Measurements from ENCODE around the gene ADGRF3.
"Not testable (repeated sequence)": the region's sequence is repeated elsewhere in the genome, so short reads cannot be mapped to it uniquely, and the experiment has no call there.

The ADGRF3 gene

GRCh38 chr2:26346454-26347053 lies at the start of gene ADGRF3:
Gene ADGRF3 (minus strand): TSS chr2:26346789. CDS start chr2:26346234, 555 bp downstream.
- DNase-seq (ENCODE audit: low read depth, low spot score) = peak; percentile 61

GRCh38 chr2:26395394-26395793 lies 48.8 kb upstream of the ADGRF3 start:
- no peak for DNase-seq (ENCODE audit: low read depth, low spot score)

DNA sequence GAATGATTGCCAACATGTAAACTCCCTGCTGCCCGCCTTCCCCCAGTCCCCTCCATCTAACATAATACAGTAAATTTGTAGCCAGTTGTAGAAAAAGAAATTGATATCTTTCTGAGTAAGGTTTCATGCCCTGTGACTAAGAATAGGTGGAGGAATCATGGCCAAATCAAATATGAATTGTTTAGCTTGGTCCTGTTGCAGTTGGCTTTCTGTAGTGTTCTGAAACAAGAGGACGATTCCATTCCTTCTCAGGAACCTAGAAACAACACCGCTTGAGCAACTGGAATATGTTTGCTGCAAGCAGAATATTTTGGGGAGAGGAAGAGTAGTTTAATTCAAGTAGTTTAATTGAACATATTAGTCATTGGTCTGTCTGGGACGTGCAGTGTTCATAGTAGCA lies 48.1 kb upstream of the ADGRF3 start:
- DNase-seq (ENCODE audit: low read depth, low spot score) = peak; percentile 29

DNA sequence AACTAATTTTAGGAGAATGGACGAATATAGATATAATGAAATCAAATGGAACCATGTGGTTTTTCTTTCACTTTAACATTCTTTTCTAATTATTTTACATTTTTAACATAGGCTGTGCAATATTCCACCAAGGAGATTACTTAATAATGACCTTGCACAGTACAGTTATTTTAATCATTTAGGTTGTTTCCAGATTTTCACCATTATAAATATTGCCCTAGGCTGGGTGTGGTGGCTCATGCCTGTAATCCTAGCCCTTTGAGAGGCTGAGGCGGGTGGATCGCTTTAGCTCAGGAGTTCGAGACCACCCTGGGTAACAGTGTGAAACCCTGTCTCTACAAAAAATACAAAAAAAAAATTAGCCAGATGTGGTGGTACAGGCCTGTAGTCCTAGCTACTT lies 40.6 kb upstream of the ADGRF3 start:
- DNase-seq (ENCODE audit: low read depth, low spot score) = no peak

- DNase-seq (ENCODE audit: low read depth, low spot score) = no peak
Measured at GRCh38 chr2:26384597-26384996, 38.0 kb upstream of the ADGRF3 start.

- no peak for DNase-seq (ENCODE audit: low read depth, low spot score)
Measured at GRCh38 chr2:26384183-26384582, 37.6 kb upstream of the ADGRF3 start.

DNA sequence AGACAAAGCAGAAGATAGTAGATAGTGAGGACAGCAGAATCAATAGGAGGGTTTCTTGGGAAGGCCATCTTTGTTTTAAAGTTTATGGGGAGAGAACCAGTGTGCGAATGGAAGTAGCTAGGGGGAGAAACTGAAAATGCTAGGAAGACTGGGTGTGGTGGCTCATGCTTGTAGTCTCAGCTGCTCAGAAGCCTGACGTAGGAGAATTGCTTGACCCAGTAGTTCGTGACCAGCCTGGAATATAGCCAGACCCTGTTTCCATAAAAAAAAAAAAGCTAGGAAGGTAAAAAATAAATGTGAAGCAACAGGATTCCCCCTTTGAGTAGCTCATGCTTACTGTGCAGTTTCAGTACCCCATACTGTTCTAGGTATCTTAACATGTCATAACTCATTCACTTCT lies 36.0 kb upstream of the ADGRF3 start:
- DNase-seq (ENCODE audit: low read depth, low spot score) = no peak

- DNase-seq (ENCODE audit: low read depth, low spot score) = no peak
Measured at GRCh38 chr2:26380281-26380680, 33.7 kb upstream of the ADGRF3 start.

GRCh38 chr2:26376799-26377198 lies 30.2 kb upstream of the ADGRF3 start:
- DNase-seq (ENCODE audit: low read depth, low spot score) = no peak

GRCh38 chr2:26370909-26371308 lies 24.3 kb upstream of the ADGRF3 start:
- DNase-seq (ENCODE audit: low read depth, low spot score) = not testable (repeated sequence)

DNA sequence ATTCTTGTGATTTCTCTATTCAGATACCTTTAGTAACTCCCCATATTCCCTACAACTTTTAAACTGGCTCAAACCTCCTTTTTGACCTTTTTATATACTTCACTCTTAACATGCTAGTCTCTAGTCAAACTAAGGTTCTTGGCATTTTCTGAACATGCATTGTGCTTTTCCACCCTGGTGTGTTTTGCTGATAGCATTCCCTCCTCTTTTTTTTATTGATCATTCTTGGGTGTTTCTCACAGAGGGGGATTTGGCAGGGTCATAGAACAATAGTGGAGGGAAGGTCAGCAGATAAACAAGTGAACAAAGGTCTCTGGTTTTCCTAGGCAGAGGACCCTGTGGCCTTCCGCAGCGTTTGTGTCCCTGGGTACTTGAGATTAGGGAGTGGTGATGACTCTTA lies 23.1 kb upstream of the ADGRF3 start:
- DNase-seq (ENCODE audit: low read depth, low spot score) = not testable (repeated sequence)

DNA sequence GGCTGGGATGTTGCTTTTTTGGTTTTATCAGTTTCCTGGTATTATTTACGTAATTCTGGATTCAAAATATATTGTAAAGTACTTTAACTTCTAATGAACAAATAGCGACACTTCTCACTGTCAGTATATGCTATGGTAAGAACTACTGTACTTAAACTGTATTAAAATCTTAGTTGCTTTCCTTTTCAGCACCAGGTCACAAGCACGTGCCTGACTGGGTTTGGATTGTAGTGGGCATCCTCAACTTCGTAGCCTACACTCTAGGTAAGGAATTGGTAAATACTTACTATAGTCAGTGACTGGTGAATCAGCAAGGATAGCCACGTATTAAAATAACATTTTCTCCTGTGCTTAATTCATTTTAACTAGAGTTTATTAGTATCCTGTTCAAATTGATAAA lies 20.4 kb upstream of the ADGRF3 start:
- DNase-seq (ENCODE audit: low read depth, low spot score) = no peak

DNA sequence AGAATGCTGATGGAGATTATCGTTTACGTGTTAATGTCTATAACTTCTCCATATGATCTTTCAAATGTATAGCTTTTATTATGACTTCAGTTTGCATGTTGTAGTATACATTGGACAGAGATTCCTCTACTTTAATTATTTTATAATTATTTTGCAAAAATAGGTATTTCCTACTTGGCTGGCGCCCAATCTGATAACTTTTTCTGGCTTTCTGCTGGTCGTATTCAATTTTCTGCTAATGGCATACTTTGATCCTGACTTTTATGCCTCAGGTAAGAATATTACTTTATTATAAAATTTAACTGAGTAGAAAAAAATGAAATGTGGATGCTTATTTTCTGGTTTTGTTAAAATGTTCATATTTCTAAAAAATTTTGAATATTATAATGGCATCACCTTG lies 18.1 kb upstream of the ADGRF3 start:
- no peak for DNase-seq (ENCODE audit: low read depth, low spot score)

DNA sequence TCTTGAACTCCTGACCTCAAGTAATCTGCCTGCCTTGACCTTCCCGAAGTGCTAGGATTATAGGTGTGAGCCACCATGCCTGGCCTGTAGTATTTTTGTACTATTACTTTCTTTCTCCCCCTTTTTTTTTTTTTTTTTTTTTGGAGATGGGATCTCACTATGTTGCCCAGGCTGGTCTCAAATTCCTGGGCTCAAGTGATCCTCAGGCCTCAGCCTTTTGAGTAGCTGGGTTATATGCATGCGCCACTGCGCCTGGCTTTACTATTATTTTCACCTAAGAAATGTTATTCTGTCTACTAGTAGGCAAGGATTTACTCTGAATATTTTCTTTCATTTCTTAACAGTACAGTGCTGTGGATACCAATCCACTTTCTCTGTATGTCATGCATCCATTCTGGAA lies 17.4 kb upstream of the ADGRF3 start:
- DNase-seq (ENCODE audit: low read depth, low spot score) = no peak

DNA sequence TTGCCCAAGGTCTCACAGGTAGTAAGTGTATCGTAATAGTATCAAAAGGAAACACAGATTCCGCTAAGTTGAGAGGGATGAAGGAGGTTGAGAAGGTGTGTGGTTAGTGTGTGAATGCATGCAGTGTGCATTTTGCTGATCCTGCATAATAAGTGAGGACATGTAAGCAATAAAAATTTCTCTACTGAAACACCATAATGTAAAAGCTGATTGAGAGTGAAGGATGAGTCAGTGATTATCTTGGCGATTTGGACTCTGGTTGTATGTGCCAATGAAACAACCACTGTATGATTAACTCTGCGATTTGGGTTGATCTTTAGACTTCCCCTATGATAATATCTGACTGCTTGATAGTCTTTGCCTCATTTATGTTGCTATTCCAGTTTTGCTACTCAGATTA lies 16.7 kb upstream of the ADGRF3 start:
- DNase-seq (ENCODE audit: low read depth, low spot score) = no peak

DNA sequence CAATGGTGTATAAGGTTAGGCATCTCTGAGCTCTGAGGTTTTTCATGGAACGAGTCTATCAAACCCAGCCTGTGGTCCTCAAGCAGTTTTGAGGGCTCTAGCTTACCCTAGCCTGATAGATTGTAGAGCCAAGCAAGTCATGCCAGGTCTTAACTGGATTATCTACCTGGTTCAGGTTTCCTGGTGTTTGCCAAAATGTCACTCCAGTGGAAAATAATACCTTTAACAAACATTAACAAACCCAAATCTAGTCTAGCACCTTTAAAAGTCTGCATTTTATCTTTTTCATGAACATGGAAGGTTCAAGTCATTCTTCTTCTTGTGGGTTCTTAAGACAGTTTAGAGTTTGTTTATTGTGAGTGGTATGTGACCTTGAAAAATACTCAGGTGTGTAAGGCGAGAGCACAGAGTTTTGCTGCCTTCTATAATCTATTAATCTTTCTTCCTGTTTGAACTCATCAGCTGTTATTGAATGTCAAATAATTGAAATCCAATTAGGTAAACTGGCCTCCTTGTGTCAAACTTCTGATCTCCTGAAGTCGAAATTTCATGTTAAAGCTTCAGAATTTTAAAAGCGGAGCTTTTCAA lies 13.4 kb upstream of the ADGRF3 start:
- DNase-seq (ENCODE audit: low read depth, low spot score) = no peak

DNA sequence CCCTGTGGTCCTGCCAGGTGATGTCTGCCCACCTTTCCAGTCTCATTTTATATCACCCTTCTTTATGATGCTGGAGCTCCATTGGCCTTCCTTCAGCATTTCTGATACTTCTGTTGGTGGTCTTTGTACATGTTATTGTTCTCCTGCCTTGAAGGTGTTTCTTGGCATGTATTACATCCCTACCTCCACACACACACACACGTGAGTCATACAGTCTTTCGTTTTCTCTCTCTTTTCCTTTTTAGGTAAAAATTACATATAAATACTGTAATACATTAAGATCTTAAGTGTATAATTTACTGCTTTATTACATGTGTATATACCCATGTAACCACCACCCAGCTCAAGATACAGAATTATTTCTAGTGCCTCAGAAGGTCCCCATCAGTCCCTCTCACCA lies 10.2 kb upstream of the ADGRF3 start:
- peak; percentile 28 for DNase-seq (ENCODE audit: low read depth, low spot score)

- DNase-seq (ENCODE audit: low read depth, low spot score) = no peak
Measured at GRCh38 chr2:26356111-26356510, 9.5 kb upstream of the ADGRF3 start.

- DNase-seq (ENCODE audit: low read depth, low spot score) = peak; percentile 90
Measured at GRCh38 chr2:26355038-26355995, 8.7 kb upstream of the ADGRF3 start.

GRCh38 chr2:26354469-26354868 lies 7.9 kb upstream of the ADGRF3 start:
- not testable (repeated sequence) for DNase-seq (ENCODE audit: low read depth, low spot score)

- peak; percentile 29 for DNase-seq (ENCODE audit: low read depth, low spot score)
Measured at GRCh38 chr2:26352892-26353291, 6.3 kb upstream of the ADGRF3 start.

DNA sequence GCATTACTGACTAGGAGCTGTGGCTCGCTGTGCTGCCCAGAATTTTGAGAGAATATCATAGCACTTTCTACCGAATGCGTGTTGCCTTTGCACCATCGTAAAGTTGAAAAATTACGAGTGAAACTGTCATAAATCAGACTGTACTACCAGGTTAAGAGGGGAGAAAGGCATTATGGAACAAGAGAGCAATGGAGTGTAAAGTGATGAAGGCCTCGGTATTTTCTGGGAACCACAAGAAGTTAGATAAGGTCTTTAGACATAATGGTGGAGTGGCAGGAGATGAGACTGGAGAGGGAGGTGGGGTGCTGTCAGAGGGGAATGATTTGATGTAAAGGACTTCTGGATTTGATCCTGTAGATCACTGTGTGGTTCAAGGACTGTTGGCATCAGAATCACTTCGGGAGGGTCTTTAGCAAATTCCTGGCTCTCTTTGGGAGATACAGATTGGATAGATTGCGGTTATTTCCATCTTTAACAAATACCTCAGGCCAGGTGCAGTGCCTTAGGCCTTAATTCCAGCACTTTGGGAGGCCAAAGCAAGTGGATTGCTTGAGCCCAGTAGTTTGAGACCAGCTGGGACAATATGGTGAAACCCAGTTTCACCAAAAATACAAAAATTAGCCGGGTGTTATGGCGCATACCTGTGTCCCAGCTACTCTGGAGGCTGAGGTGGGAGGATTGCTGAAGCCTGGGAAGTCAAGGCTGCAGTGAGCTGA lies 4.9 kb upstream of the ADGRF3 start:
- no peak for DNase-seq (ENCODE audit: low read depth, low spot score)

Data from astrocyte of the hippocampus (primary cell).